Mesothelial cell of epicardium (in vitro differentiated cells): ENCODE data around the gene REEP5. TPM values are rescaled to one million over a fixed set of nuclear protein-coding genes. Genes with fewer than 3 reads are reported as not detected.
A peak's percentile ranks its signal among the peaks of the same experiment; 100 is the strongest.
"Not testable (repeated sequence)": the region's sequence is repeated elsewhere in the genome, so short reads cannot be mapped to it uniquely, and the experiment has no call there.

Experiments used
- DNase-seq, 2 experiments: peaks; one replicate each; pipeline ENCODE4 v3.0.0; 2021; ENCODE audit warnings: low spot score in 2 of 2; ENCODE audit not compliant: unreplicated experiment in 2 of 2
- H3K27ac Mint-ChIP-seq: 2 replicates; pipeline ENCODE4 v1.8.0; 2021; ENCODE audit warnings: mixed read lengths
- H3K27me3 Mint-ChIP-seq: 2 replicates; pipeline ENCODE4 v1.8.0; 2021; ENCODE audit warnings: low read depth, mixed read lengths
- H3K36me3 Mint-ChIP-seq: 2 replicates; pipeline ENCODE4 v1.8.0; 2021; ENCODE audit warnings: mixed read lengths
- H3K4me1 Mint-ChIP-seq: 2 replicates; pipeline ENCODE4 v1.8.0; 2021; ENCODE audit warnings: mixed read lengths
- H3K4me3 Mint-ChIP-seq: 2 replicates; pipeline ENCODE4 v1.8.0; 2021; ENCODE audit warnings: mild to moderate bottlenecking, moderate library complexity, mixed read lengths
- H3K9me3 Mint-ChIP-seq: 2 replicates; pipeline ENCODE4 v1.8.0; 2021; ENCODE audit warnings: mixed read lengths
- total RNA-seq: library from RNA; stranded (reverse); gene quantifications from 3 replicates; pipeline ENCODE4 v1.2.1, GENCODE V29; 2021
- TF ChIP-seq, protein P1 (sequence below): fragments of 200-600 bp; sonication (generic); IDR thresholded peaks from one replicate; pipeline ENCODE4 v1.5.0; 2021; ENCODE audit warnings: antibody characterized with exemption; ENCODE audit not compliant: unreplicated experiment

Gene REEP5
- total RNA-seq, result 32.4 to 35.4 TPM (median 34.7 TPM) in 3 replicates

- Mint-ChIP-seq H3K9me3 (no peaks in the 10 kb centered on the region), H3K36me3 (peaks cover 14% of the 10 kb centered on the region), H3K27me3 (peaks cover 4% of the 10 kb centered on the region), H3K4me3 (peak within 1 kb of the TSS; percentile 96), H3K27ac (peak within 1 kb of the TSS; percentile 98), H3K4me1 (peaks cover 36% of the 10 kb centered on the region)
- TF ChIP-seq, protein P1, sequence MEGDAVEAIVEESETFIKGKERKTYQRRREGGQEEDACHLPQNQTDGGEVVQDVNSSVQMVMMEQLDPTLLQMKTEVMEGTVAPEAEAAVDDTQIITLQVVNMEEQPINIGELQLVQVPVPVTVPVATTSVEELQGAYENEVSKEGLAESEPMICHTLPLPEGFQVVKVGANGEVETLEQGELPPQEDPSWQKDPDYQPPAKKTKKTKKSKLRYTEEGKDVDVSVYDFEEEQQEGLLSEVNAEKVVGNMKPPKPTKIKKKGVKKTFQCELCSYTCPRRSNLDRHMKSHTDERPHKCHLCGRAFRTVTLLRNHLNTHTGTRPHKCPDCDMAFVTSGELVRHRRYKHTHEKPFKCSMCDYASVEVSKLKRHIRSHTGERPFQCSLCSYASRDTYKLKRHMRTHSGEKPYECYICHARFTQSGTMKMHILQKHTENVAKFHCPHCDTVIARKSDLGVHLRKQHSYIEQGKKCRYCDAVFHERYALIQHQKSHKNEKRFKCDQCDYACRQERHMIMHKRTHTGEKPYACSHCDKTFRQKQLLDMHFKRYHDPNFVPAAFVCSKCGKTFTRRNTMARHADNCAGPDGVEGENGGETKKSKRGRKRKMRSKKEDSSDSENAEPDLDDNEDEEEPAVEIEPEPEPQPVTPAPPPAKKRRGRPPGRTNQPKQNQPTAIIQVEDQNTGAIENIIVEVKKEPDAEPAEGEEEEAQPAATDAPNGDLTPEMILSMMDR, result peak; percentile 43
- DNase-seq, result peak; percentile 79 to 85
These were observed at the start of gene REEP5 for GRCh38 chr5:112921833-112922817. Gene REEP5 (minus strand): TSS chr5:112922227. CDS start chr5:112922190, 37 bp downstream.

- H3K27ac Mint-ChIP-seq, result no peak overlapping the region
- peaks cover 17% of the 10 kb centered on the region for H3K4me1 Mint-ChIP-seq
- no peaks in the 10 kb centered on the region for H3K27me3 Mint-ChIP-seq
- no peak for DNase-seq
- H3K4me3 Mint-ChIP-seq, result no peak overlapping the region
- no peaks in the 10 kb centered on the region for H3K36me3 Mint-ChIP-seq
- no peaks in the 10 kb centered on the region for H3K9me3 Mint-ChIP-seq
- TF ChIP-seq, protein P1, result no peak
These were observed 49.2 kb upstream of the REEP5 start for GRCh38 chr5:112971276-112971675.

GRCh38 chr5:112968411-112969106 is 46.5 kb upstream of the REEP5 start:
- DNase-seq, result no peak
- Mint-ChIP-seq H3K4me1 (peaks cover 13% of the 10 kb centered on the region), H3K36me3 (no peaks in the 10 kb centered on the region), H3K4me3 (no peak overlapping the region), H3K27me3 (no peaks in the 10 kb centered on the region), H3K9me3 (no peaks in the 10 kb centered on the region), H3K27ac (no peak overlapping the region)
- TF ChIP-seq, protein P1, result no peak

DNA sequence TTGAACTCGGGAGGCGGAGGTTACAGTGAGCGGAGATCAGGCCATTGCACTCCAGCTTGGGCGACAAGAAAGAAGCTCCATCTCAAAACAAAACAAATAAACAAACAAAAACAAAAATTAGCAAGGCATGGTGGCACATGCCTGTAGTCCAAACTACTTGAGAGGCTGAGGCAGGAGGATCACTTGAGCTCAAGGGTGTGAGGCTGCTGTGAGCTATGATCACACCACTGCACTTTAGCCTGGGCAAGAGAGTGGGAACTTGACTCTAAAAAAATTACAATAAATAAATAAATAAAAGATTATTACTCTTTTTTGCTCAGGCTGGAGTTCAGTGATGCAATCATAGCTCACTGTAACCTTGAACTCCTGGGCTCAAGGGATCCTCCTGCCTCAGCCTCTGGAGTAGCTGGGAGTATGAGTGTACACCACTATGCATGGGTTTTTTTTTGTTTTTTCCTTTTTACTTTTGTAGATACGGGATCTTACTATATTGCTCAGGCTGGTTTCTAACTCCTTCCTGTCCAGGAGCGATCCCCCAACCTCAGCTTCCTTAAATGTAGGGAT is 45.6 kb upstream of the REEP5 start:
- Mint-ChIP-seq H3K4me3 (no peak overlapping the region), H3K27me3 (no peaks in the 10 kb centered on the region), H3K27ac (no peak overlapping the region), H3K4me1 (peaks cover 13% of the 10 kb centered on the region), H3K9me3 (no peaks in the 10 kb centered on the region), H3K36me3 (no peaks in the 10 kb centered on the region)
- no peak for DNase-seq
- TF ChIP-seq, protein P1, result no peak

GRCh38 chr5:112965733-112966306 is 43.8 kb upstream of the REEP5 start:
- H3K27me3 Mint-ChIP-seq, result no peaks in the 10 kb centered on the region
- H3K4me3 Mint-ChIP-seq, result no peak overlapping the region
- no peaks in the 10 kb centered on the region for H3K36me3 Mint-ChIP-seq
- peaks cover 12% of the 10 kb centered on the region for H3K4me1 Mint-ChIP-seq
- H3K9me3 Mint-ChIP-seq, result no peaks in the 10 kb centered on the region
- no peak for DNase-seq
- no peak overlapping the region for H3K27ac Mint-ChIP-seq
- TF ChIP-seq, protein P1, result no peak

- H3K27me3 Mint-ChIP-seq, H3K36me3 Mint-ChIP-seq, H3K27ac Mint-ChIP-seq, DNase-seq, H3K9me3 Mint-ChIP-seq, H3K4me3 Mint-ChIP-seq: not testable (repeated sequence)
- peaks cover 23% of the 10 kb centered on the region for H3K4me1 Mint-ChIP-seq
These were observed 41.3 kb upstream of the REEP5 start for GRCh38 chr5:112963374-112963733.
